ENCODE results near the gene TNFRSF8.
A peak's percentile ranks its signal among the peaks of the same experiment; 100 is the strongest.
"Not testable (repeated sequence)": the region's sequence is repeated elsewhere in the genome, so short reads cannot be mapped to it uniquely, and the experiment has no call there.

Gene TNFRSF8

DNA sequence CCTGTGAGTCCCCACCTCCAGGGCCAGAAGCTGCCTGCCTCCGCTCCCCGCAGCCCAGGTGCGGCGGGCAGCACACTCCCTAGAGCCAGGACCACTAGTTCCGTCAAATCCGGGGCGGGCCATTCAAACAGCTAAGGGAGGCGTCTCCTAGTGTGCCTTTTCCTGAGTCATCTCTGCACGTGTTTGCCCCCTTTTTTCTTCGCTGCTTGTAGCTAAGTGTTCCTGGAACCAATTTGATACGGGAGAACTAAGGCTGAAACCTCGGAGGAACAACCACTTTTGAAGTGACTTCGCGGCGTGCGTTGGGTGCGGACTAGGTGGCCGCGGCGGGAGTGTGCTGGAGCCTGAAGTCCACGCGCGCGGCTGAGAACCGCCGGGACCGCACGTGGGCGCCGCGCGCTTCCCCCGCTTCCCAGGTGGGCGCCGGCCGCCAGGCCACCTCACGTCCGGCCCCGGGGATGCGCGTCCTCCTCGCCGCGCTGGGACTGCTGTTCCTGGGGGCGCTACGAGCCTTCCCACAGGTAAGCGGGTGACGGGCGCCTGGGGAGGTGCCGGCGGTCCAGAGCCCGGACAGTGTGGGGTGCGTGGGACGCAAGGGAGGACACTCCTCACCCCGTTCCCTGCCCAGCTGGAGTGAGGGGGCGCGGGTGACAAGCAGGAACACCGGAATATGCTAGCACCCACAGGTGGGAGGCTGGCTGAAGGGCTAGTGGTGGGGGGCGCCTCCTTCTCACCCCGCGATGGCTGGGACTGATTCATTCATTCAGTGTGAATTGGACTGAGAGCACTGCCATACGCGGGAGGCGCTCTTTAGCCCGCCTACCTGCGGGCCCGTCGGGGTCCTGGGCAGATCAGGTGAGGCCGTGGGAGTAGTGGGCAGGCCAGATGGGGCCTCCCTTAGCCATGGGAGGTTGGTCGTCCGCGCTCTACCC, at the start of gene TNFRSF8:
Gene TNFRSF8, plus strand, starts transcription at position 163 of the 932 bp plus-strand sequence. Its CDS starts 296 bp downstream, at position 459.
- intact Hi-C loops (cut with DNase I), result no loop called here
- DNase-seq, result peak in 2 of 10 donors; percentile 57 to 71

DNA sequence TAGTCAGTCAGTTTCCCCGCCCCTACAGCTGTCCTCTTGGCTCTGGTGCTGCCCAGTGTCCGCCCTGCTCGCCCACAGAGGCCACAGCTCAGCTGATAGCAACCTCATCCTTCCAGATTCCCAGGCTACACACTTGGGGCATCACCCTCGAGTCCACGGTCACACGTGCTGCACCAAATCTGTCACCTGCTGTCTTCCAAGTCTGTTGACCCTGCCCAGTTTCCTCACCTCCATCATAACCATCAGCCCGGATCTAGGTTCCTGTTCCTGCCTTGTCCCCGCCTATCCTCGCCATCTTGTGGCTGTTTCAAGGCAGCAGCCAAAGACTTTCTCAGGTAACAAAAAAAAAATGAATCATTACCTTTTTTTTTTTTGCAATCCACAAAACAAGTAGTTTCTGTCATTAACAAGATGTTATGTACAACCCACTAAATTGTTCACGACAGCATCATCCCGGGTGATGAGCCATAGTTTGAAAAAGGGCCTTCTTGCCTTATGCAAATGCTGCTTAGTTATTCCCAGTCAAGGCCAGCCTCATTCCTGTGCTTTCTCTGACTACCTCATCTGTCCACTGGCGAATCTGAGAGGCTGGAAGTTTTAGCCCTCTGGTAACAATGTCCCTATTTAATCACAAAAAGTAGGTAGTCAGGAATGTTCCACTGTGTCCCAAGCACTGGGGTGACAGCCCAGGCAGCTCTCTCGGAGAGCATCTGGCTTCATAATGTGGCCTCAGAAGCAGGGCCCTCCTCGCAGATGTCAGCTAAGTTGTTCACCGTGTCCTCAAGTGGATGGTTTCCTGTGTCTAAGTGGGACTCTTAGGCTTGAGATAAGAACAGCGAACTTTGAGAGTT, 48.7 kb upstream of the TNFRSF8 start:
- intact Hi-C loops (cut with DNase I), result no loop called here
- peak in 3 of 10 donors; percentile 4 to 48 (median 47) for DNase-seq

DNA sequence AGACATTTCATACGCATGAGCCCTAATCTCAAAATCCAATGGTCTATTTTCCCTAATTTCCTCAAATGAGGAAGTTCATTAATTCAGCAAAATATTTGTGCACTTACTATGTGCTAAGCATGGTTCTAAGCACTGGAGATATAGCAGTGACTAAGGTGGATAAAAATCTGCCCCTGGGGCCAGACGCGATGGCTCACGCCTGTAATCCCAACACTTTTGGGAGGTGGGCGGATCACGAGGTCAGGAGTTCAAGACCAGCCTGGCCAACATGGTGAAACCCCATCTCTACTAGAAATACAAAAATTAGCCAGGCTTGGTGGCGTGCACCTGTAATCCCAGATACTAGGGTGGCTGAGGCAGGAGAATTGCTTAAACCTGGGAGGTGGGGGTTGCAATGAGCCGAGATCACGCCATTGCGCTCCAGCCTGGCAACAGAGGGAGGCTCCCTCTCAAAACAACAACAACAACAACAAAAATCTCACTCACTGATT, 48.1 kb upstream of the TNFRSF8 start:
- DNase-seq, result peak in 3 of 10 donors; percentile 25 to 35 (median 32)
- intact Hi-C loops (cut with DNase I), result no loop called here

DNA sequence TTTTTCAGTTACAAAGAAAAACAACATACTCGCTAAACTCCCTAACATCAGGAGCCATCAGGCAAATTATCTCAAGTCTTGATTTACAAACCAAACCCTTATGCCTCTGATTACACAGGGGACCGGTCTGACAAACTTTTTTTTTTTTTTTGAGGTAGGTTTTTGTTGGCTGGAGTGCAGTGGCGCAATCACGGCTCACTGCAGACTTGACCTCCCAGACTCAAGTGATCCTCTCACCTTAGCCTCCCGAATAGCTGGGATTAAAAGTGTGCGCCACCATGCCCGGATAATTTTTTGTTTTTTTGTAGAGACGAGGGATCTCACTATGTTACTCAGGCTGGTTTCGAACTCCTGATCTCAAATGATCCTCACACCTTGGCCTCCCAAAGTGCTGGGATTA, 47.6 kb upstream of the TNFRSF8 start:
- peak in 2 of 10 donors; percentile 5 to 33 for DNase-seq
- intact Hi-C loops (cut with DNase I), result no loop called here

DNA sequence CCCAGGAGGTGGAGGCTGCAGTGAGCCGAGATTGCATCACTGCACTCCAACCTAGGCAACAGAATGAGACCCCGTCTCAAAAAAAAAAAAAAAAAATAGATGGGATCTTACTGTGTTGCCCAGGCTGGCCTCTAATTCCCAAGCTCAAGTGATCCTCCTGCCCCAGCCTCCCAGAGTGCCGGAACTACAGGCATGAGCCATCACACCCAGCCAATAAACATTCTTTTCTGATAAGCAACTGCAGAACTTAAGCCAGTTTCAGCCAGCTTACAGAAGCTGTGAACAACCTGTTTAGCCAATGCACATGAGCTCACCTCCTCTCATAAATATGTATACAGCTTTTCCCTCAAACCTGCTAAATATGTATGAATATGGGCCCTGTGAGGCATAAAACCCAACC, 46.9 kb upstream of the TNFRSF8 start:
- DNase-seq, result peak in 1 of 10 donors; percentile 29
- intact Hi-C loops (cut with DNase I), result no loop called here

DNA sequence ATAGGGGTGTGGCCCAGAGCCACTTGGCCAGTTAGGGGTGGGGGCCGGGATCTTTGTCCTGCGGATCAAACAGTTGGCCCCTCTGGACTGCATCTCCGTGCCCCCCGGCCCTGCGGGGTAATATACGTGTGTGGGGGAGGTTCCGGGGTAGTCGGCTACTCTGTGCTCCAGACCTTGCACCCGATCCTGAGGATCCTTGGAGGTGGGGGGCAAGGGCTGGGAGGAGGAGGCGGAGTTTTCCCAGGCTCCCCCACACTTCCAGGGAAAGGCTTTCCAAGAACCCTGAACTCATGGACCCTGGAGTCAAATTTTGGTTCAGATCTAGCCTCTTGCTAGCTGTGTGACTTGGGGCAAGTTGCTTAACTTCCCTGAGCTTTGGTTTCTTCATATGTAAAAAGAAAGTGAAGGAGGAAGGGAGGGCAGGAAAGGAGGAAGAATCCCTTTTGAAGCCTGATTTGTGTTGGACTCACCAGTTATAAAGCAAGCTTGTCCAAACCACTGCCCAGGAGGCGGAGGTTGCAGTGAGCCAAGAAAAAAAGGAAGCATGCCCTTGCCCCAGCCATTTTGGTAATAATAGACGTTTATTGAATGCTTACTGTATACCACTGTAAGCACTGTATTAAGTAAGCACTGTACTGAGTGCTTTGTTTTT, 43.1 kb upstream of the TNFRSF8 start:
- peak in 1 of 10 donors; percentile 29 for DNase-seq

DNA sequence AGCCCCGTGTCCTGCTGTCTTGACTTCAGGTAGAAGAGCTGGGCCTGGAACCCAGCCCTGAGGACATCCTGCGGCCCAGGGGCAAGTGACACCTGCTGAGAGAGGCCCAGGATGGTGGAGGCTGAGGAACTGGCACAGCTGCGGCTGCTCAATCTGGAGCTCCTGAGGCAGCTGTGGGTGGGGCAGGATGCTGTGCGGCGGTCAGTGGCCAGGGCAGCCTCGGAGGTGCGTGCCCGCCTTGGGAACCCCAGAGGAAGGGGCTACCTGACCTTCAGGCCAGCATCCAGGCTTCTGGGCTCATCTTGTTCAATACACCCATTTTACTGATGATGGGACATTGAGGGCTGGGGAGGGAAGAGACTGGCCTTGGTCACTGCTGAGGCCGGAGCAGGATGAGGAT, 41.5 kb upstream of the TNFRSF8 start:
- DNase-seq, result peak in 1 of 10 donors; percentile 61
- intact Hi-C loops (cut with DNase I), result no loop called here

More for the DNA sequence above, 43.1 kb upstream of the TNFRSF8 start:
- intact Hi-C loops (cut with DNase I), result no loop called here

DNA sequence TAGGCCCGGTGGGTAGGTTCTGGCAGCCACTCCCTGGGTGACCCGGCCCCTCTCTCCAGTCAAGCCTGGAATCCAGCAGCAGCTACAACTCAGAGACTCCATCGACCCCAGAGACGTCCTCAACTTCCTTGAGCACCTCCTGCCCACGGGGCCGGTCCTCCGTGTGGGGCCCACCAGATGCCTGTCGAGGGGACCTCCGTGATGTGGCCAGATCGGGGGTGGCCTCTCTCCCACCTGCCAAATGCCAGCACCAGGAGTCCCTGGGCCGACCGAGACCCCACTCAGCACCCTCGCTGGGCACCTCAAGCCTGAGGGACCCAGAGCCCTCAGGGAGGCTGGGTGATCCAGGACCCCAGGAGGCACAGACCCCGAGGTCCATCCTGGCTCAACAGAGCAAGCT, 41.1 kb upstream of the TNFRSF8 start:
- intact Hi-C loops (cut with DNase I), result no loop called here
- peak in 1 of 10 donors; percentile 64 for DNase-seq

DNA sequence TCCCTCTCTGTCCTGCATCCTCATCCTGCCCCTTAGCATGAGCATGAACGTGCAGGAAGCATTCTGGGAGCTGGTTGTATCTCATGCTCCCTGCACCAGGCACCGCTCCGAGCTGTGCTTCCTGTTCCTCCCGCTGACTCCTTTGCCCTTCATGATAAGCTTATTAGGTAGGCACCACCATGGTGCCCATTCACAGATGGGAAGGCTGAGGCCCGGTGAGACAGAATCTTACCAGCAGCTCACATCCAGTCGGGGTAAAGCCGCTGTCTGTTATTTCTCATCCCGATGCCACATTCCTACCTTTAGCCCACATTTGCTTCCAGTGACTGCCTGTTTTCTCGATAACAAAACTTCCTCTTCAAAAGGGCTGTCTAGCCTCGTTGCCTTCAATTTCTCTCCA, 36.5 kb upstream of the TNFRSF8 start:
- peak in 1 of 10 donors; percentile 57 for DNase-seq
- intact Hi-C loops (cut with DNase I), result no loop called here

DNA sequence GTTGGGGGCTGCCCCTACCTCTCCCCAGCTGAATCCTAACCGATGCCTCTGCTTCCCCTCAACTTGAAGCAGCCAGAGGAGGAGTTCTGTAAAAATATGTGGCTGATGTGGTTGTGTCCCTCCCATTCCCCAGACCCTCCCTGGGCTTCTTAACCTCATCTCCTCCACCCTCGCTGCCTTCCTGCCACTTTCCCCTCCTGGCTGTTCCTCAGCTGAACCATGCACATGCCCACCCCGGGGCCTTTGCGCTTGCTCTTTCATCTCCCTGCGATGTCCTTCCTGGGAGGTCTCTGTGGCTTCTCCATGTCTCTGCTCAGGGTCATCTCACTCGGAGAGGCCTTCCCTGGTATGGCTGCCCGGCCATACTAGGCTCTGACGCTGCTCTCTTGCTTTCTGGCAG, 34.9 kb upstream of the TNFRSF8 start:
- no peak for DNase-seq
- intact Hi-C loops (cut with DNase I), result no loop called here

DNA sequence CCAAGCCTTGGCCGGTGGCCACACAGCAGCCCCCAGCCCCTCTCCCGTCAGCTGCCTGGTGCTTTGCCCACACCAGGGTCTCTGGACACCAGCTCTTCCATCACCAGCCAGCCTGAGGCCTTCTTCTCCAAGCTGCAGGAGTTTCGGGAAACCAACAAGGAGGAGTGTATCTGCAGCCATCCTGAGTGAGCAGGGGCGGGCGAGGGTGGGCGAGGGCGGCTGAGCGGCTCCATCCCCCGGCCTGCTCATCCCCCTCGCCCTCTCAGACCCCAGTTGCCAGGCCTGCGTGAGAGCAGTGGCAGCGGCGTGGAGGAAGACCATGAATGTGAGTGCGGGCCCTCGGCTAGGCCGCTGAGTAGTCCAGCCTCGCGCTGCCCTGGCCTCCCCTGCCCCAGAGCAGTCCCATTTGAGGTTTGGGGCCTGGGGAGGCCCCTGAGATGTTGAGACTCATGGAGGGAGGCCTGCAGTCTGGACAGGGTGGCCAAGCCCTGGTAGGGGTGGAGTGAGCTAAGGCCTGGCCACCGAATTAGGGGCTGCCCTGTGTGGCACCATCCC, 34.1 kb upstream of the TNFRSF8 start:
- intact Hi-C loops (cut with DNase I), result no loop called here

DNA sequence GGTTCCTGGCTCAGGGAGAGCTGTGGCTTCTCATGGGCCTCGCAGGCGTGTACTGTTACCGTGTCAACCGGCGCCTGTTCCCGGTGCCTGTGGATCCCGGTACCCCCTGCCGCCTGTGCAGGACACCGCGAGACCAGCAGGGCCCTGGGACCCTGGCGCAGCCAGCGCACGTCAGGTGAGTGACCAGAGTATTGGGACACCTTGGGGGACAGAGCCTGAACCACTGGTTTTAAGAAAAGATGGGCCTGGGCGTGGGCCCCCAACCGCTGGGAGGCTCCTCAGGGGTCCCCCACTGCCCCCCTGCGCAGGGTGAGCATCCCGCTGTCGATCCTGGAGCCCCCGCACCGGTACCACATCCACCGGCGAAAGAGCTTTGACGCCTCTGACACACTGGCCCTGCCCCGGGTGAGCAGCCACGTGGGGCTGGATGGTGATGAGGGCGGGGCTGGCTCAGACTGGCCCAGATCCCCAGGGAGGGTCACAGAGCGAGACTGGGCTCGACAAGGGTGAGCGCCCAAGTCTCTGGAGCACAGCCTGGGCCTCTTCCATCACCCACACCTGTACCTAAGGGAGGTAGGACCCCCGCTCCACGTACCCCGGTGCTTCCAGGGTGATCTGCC, 33.3 kb upstream of the TNFRSF8 start:
- intact Hi-C loops (cut with DNase I), result no loop called here
- peak in 1 of 10 donors; percentile 73 for DNase-seq

More for the DNA sequence above, 34.1 kb upstream of the TNFRSF8 start:
- DNase-seq, result peak in 1 of 10 donors; percentile 78

DNA sequence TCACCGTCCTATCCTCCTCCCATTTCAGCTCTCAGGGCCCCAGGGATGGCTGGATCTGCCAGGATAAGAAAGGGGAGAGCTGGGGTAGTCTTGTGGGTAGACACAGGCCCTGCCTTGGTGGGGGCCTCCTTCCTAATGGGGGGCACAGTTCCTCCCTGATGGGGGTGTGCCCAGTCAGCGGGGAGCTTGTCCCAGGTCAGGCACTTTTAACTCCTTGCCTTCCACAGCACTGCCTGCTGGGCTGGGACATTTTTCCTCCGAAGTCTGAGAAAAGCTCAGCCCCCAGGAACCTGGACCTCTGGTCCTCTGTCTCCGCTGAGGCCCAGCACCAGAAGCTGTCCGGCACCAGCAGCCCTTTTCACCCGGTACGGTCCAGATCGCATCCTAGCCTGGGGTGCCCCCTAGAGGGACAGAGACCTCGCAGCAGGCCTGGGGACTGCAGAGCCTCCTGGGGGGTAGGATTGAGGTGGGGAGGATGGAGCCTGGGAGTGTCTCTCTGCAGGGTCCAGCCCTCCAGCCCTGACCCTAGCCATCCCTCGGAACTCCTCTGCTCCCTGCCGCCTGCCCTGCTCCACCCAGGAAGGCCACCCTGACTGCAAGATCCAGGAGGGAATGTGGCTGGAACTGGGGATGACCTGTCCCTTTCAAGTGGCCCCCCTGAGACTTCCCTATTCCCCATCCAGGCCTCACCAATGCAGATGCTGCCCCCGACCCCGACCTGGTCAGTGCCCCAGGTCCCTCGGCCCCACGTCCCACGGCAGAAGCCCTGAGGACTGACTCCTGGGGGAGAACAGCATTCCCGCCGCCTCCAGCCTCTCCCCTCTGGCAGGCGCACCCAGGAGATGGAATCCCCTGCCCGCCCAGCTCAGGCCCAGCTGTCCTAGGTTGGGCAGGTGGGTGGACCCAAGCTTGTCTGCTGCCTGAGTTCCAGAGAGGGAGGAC, 31.8 kb upstream of the TNFRSF8 start:
- DNase-seq, result peak in 7 of 10 donors; percentile 24 to 91 (median 48)
- intact Hi-C loops (cut with DNase I), result no loop called here

DNA sequence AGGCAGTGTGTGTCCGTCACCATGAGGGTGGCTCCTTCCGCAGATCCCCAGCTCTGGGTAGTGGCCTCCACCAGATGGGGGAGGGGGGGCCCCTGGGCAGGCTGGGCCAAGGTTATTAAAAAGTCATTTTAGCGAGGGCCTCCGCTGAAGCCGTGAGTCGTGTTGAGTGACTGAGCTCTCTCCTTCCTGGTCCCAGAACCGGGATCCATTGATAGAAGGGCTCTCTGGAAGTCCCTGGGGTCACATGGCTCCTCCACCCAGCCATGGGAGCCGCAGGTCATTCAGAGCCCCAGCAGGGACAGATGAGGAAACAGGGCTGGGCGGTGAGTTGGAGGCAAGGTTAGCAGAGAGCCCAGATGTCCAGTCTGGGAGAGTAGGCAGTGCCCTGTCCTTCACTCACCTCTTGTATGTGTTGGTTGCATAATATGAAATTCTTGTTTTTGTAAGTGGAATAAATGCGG, 30.9 kb upstream of the TNFRSF8 start:
- intact Hi-C loops (cut with DNase I), result no loop called here
- no peak for DNase-seq

DNA sequence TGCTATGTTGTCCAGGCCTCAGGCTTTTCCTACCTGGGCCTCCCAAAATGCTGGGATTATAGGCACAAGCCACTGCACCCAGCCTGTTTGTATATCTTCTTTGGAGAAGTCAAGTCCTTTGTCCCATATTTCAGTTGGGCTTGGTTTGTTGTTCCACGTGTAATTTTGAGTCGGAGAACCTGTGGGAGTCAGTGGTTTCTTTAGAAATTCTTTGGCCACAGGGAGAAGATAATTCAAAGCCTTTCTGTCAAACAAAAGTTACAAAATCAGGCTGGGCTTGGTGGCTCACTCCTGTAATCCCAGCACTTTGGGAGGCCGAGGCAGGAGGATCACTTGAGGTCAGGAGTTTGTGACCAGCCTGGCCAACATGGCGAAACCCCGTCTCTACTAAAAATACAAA, 29.7 kb upstream of the TNFRSF8 start:
- intact Hi-C loops (cut with DNase I); DNase-seq: not testable (repeated sequence)

DNA sequence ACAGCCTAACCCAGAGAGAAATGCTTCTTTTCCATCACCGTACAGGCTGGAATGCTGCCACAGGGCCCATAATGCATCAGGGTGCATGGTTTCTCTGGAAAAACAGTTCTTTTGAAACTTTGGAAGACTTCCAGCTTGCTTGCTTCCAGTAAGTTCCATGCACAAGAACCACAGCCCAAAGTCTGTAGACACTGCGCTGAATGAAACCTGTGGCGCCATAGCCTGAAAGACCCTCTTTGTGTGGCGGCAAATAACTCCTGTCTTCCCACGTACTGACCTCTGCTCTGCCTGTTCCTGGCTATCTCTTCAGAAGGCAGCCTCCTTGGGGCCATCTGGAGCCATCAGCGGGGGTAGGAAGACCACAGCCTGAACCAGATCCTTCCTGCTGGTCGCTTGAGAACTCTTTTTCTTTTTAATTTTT, 28.7 kb upstream of the TNFRSF8 start:
- DNase-seq, result peak in 1 of 10 donors; percentile 18
- intact Hi-C loops (cut with DNase I), result no loop called here

DNA sequence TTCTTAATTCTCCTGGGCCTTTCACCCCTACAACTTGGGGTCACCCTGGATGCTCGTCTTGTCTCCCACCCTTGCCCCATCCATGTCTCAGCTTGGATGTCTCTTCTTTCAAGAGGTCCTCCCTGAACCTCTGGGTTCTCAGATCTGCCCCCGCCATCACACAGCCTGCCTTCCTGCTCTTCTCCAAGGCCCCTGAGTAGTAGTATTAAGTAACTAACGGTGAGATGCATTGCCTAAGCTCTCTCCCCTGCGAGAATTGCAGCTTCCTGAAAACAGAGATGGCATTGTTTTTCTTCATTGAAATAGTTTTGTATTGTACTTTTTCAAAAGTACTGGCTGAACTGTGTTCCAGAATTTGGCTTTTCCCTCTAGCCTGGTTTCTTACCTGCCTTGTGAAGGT, 27.8 kb upstream of the TNFRSF8 start:
- intact Hi-C loops (cut with DNase I), result no loop called here
- no peak for DNase-seq

All from posterior cingulate gyrus (tissue), 11 donors.